HG02885 (cell line): ENCODE results near the gene ADAM23.

Experiments
- ATAC-seq: cut with Tn5 transposase; IDR thresholded peaks from one replicate; pipeline ENCODE4 v1.9.1; 2021; ENCODE audit warnings: mild to moderate bottlenecking; ENCODE audit not compliant: unreplicated experiment, poor library complexity

ADAM23 gene

DNA sequence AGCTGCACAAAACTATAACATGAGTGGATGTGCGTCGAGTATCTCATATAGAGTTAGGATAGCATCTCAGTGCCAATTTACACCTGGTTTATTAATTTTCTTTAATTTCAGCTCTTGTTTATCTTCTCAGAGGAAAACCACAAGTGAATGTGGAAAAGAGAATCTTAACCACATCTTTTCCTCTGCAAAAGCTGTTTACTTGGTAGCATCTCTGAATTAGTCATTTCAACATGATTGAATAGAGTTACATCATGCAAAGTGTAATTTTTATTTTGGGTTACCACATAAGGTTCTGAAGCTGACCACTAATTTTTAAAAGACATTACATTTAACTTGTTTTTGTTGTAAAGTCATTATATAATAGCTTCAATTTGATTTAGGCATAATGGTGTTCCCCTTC is 115.2 kb downstream of the ADAM23 start:
- ATAC-seq, result no peak

- no peak for ATAC-seq
These were observed 118.6 kb downstream of the ADAM23 start for GRCh38 chr2:206561962-206562361.

DNA sequence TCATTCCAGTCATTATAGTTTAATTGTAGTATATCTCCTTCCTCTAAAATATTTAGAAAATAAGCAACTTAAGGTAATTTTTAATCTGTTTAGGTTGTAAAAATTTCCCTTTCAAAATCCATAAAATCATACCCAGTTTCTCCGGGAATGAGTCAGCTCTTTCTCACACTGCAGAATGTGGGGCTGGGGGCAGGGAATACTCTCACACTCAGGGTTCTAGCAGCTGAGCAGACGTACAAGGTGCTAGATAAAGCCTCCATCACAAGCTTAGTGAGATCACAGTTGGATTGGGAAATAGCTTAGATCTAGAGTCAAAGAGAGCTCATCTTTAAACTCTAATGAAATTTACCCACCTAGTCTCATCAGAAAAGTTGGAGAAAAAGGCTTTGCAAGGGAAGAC is 119.0 kb downstream of the ADAM23 start:
- ATAC-seq, result no peak

DNA sequence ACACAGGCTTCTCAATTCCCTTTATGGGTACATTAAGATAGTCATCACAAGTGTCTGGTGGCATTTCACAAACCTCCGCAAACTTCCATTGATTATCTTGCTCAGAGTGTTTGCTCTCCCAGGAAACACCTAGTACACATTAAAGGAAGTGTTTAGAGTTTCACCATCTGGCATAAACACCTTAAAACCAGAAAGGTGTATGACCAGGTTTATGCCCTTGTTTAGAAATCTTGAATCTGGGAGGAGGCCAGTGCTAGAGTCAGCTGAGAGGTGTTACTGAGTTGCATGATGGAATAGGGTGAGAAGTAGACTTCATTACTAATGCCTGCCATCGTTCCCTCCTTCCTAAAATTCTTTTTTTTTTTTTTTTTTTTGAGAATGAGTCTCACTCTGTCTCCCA is 120.0 kb downstream of the ADAM23 start:
- no peak for ATAC-seq

GRCh38 chr2:206565666-206566065 is 122.3 kb downstream of the ADAM23 start:
- ATAC-seq, result no peak

DNA sequence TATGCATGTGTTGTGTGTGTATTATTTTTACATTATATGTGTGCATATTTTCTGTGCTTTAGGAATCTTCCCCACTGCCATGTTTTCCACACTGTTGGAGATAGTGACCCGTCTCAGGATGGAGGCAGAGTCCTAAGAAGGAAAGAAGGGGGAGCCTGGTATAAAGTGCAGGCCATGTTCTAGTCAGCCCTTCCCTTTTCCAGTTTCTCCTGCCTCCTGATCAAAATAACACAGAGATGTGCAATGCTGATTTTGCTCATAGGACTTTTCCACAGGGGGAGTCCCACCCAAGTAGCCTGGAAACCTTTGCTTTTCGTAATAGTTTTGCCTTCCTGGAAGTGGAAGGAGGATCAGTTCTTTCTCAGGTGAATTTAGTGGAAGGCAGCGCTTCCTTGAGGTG is 126.1 kb downstream of the ADAM23 start:
- ATAC-seq, result no peak

DNA sequence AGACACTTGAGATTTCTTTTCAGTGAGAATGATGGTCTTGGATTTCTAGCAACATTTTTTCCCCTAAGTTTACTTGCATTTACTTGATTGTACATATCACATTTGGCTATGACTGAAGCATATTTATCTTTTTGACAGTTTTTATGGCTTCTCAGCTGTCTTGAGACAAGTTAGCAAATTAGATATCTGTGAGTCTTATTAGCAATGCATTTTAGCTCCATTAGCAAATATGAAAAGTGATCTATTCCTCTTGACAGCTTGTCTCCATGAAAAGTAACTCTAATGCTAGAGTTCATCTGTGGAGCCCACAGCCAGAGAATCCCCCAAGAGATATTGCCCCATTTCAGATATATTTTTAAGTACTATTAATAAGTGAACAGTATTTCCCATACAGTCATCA is 126.9 kb downstream of the ADAM23 start:
- ATAC-seq, result no peak

DNA sequence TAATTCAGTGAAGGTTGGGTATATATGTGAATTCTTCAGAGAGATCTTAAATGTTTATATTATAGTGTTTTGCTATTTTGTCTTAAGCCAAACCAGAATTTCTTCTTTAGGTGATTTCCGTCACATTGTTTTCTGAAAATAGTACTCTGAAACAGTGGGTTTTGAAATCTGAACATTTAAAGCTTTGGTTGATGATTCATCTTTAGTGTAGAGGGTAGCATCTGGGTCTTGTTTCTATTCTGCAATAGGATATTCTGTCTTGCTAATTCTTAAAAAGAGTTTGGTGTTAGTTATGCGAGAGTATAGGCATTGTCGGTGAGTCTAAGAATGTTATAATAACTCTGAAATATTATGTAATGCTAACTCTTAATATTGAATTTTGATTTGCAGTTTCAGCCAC is 129.4 kb downstream of the ADAM23 start:
- ATAC-seq, result no peak

DNA sequence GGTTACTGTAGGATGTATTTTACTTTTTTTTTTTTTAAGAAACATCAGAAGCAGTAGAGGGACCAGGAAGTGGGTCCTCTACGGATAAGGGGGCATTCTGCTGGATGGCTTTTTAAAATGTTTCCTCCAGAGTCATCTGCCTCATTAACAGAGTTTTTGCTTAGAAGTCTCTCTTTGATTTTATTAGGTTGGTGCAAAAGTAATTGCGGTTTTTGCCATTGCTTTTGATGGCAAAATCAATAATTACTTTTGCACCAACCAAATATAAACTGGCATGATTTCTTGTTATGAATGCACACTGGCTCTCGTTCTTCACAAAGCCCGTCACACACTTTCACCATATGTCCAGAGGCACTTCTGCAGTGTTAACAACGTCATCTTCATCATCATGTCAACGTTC is 130.5 kb downstream of the ADAM23 start:
- ATAC-seq, result no peak

DNA sequence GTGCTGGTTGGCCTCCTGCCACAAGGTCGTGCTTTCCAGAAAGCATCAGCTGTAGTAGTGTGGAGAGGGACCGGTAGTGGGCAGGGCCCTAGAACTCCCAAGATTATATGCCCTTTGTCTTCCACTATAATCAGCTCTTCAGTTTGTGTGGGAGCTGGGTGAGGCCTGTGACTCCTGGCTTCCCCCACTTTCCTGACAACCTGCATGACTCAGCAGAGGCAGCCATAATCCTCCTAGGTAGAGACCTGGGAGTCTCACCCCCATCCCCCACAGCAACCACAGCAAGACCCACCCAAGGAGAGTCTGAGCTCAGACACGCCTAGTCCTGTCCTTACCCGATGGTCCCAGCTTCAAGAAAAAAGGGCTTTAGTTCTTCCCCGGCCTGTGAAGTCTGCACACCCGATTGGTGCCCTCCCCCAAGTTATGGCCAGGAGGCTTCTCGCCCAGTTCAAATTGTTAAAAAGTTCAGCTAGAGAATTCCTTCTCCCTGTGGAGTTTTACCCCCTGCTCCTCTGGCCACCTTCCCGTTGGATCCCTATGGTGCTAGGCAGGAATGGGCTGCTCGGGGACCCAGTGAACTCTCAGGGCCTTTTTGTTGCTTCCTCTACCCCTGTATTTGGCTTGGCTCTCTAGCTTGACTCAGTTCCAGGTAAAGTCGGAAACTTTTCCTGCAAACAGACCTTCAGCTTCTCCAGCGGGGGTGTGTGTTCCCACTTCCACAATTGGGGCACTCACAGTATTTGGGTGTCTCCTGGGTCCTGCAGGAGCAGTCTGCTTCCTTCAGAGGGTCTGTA is 141.2 kb downstream of the ADAM23 start:
- no peak for ATAC-seq

DNA sequence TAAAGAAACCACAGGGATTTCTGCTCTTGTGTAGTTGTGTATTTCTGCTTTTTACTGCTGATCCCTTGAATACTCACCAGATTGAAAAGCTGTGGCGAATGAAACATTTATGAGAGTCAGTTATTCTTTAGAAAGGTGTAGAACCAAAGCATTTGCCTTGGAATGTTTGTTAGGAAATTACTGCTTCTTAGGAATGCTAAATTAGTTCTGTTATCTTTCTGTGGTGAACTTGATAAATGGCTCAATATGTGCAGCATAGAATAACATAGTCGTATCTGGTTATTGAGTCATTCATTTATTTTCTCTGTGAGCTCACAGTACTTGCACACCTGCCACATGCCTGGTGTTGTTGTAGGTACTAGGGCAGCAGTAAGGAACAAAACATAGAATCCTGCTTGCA is 142.0 kb downstream of the ADAM23 start:
- ATAC-seq, result no peak

GRCh38 chr2:206586609-206587008 is 143.3 kb downstream of the ADAM23 start:
- ATAC-seq, result no peak

GRCh38 chr2:206597717-206598218 is 154.4 kb downstream of the ADAM23 start:
- no peak for ATAC-seq

DNA sequence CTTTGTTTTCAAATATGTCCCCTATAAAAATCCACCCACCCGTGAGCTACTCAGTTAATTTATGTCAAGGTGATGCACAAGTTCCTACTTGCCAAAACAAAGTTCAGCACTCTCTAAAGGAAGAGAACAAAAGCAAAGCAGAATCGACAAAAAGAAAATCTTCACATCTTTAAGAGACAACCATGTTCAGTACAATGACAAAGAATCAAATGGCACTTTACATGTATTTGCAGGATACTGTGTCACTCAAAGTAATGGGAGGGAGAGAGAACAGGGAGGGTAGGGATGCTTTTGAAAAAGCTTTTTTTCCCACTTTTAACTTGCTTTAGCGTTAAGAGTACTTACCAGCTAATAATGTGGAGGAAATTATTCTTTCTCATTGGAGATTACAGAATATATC is 159.9 kb downstream of the ADAM23 start:
- no peak for ATAC-seq

- no peak for ATAC-seq
These were observed 167.1 kb downstream of the ADAM23 start for GRCh38 chr2:206610451-206610850.

- ATAC-seq, result no peak
These were observed 167.9 kb downstream of the ADAM23 start for GRCh38 chr2:206611191-206611590.

- ATAC-seq, result no peak
These were observed 168.4 kb downstream of the ADAM23 start for GRCh38 chr2:206611736-206612135.

DNA sequence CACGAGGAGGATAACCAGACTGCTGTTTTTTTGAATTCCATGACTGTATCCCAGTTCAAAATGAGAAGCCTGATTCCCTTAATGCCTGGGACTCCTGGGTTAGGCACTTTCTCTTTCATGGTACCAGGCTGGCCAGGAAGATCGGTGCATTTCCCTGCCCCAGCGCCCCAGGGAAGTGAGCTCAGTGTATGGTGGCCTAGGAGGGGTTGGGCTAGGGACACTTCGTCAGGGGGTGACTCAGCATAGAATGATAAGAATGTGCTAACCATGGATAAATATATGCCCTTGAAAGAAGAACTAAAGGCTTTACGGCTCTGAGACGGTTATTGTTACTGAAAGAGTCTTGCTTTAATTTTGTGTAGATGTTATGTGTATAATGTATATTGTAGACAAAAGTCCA is 171.5 kb downstream of the ADAM23 start:
- no peak for ATAC-seq

GRCh38 chr2:206615417-206616089 is 172.2 kb downstream of the ADAM23 start:
- no peak for ATAC-seq

- ATAC-seq, result no peak
These were observed 172.8 kb downstream of the ADAM23 start for GRCh38 chr2:206616151-206616550.

DNA sequence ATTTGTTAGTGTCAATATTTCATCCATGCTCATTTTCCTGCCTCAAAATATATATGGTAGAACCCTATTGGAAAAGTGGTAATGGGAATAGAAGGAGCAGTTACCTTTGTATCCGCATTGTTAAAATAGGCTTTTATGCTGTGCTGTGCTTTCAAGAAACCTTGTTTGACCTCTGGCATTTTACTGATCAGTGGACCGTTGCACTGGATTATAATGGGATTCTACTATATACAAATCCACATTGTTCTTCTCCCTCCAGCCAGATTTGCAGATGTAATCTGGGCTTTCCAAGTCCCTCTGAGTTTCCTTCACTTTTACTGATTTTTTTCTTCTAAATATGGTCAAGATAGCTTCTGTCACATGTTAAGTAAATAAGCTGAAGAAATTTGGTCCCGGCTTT is 175.7 kb downstream of the ADAM23 start:
- no peak for ATAC-seq

GRCh38 chr2:206626108-206626507 is 182.8 kb downstream of the ADAM23 start:
- ATAC-seq, result no peak
